Neural cell (in vitro differentiated cells): ENCODE measurements around the gene CD80. TPM values are rescaled to one million over a fixed set of nuclear protein-coding genes. Genes with fewer than 3 reads are reported as not detected.

Source experiments
- H2AFZ ChIP-seq: fragments of 200-600, 300-800 bp; sonication (generic), shearing (Covaris generic); 2 replicates; pipeline ENCODE4 v1.6.0; 2014; ENCODE audit warnings: low read depth, mild to moderate bottlenecking, antibody characterized with exemption, low read length, moderate library complexity
- H3F3A ChIP-seq: fragments of 200-600 bp; shearing (Covaris generic); 2 replicates; pipeline ENCODE4 v1.6.1; 2016; ENCODE audit warnings: mild to moderate bottlenecking, moderate library complexity, mixed read lengths, antibody characterized with exemption, low read length; ENCODE audit not compliant: insufficient read depth, poor library complexity, severe bottlenecking
- H3K27ac ChIP-seq: fragments of 200-600, 300-800 bp; sonication (generic), shearing (Covaris generic); 2 replicates; pipeline ENCODE4 v1.5.1; 2014; ENCODE audit warnings: mild to moderate bottlenecking, low read length, moderate library complexity
- H3K27me3 ChIP-seq: fragments of 300-800, 200-600 bp; sonication (generic), shearing (Covaris generic); 2 replicates; pipeline ENCODE4 v1.6.0; 2014; ENCODE audit warnings: mild to moderate bottlenecking, low read depth, low read length, moderate library complexity; ENCODE audit not compliant: insufficient read depth
- H3K36me3 ChIP-seq: fragments of 300-800, 200-600 bp; sonication (generic), shearing (Covaris generic); 2 replicates; pipeline ENCODE4 v1.5.1; 2014; ENCODE audit warnings: mild to moderate bottlenecking, antibody characterized with exemption, low read length, moderate library complexity; ENCODE audit not compliant: insufficient read depth
- H3K4me2 ChIP-seq: fragments of 300-800, 200-600 bp; sonication (generic), shearing (Covaris generic); 2 replicates; pipeline ENCODE4 v1.6.0; 2014; ENCODE audit warnings: mild to moderate bottlenecking, low read length
- H3K4me3 ChIP-seq: fragments of 300-800, 200-600 bp; sonication (generic), shearing (Covaris generic); 2 replicates; pipeline ENCODE4 v1.5.1; 2014; ENCODE audit warnings: mild to moderate bottlenecking, low read length, moderate library complexity
- H3K79me2 ChIP-seq: fragments of 200-600 bp; shearing (Covaris generic); replicated peaks from 2 replicates; pipeline ENCODE4 v1.6.0; 2014; ENCODE audit warnings: mild to moderate bottlenecking, low read length, moderate library complexity; ENCODE audit not compliant: insufficient read depth
- H3K9ac ChIP-seq: fragments of 300-800, 200-600 bp; sonication (generic), shearing (Covaris generic); 2 replicates; pipeline ENCODE4 v1.6.1; 2016; ENCODE audit warnings: mild to moderate bottlenecking, low read length, mixed read lengths
- H3K9me2 ChIP-seq: fragments of 200-600 bp; shearing (Covaris generic); 2 replicates; pipeline ENCODE4 v1.6.1; 2016; ENCODE audit warnings: mild to moderate bottlenecking, low read length, mixed read lengths; ENCODE audit not compliant: insufficient read depth
- H3K9me3 ChIP-seq: fragments of 200-600, 300-800 bp; sonication (generic), shearing (Covaris generic); 2 replicates; pipeline ENCODE4 v1.6.1; 2016; ENCODE audit warnings: mild to moderate bottlenecking, mixed run types, low read length, moderate library complexity, mixed read lengths
- H4K20me1 ChIP-seq: fragments of 200-600 bp; shearing (Covaris generic); 2 replicates; pipeline ENCODE4 v1.6.1; 2016; ENCODE audit warnings: mild to moderate bottlenecking, mixed run types; ENCODE audit not compliant: insufficient read depth
- EP300 ChIP-seq: fragments of 450-650 bp; conservative IDR thresholded peaks from 2 replicates; pipeline ENCODE4 v1.6.1; 2014; ENCODE audit warnings: antibody characterized with exemption, mild to moderate bottlenecking, moderate library complexity; ENCODE audit not compliant: poor library complexity, severe bottlenecking
- EZH2 ChIP-seq: fragments of 200-600, 300-800 bp; shearing (Covaris generic), sonication (generic); IDR thresholded peaks from 2 replicates; pipeline ENCODE4 v1.6.1; 2014; ENCODE audit warnings: antibody characterized with exemption, low read length, borderline replicate concordance, mild to moderate bottlenecking; ENCODE audit not compliant: insufficient read depth, poor library complexity, severe bottlenecking
- MXI1 ChIP-seq: fragments of 450-650 bp; conservative IDR thresholded peaks from 2 replicates; pipeline ENCODE4 v1.6.1; 2014; ENCODE audit warnings: antibody characterized with exemption, mild to moderate bottlenecking; ENCODE audit not compliant: poor library complexity, severe bottlenecking
- POLR2AphosphoS5 ChIP-seq: IDR thresholded peaks from 2 replicates; pipeline ENCODE4 v1.6.1; 2012
- RAD21 ChIP-seq: fragments of 450-650 bp; conservative IDR thresholded peaks from 2 replicates; pipeline ENCODE4 v1.6.1; 2014; ENCODE audit warnings: antibody characterized with exemption, mild to moderate bottlenecking, moderate library complexity
- SMC3 ChIP-seq: fragments of 450-650 bp; conservative IDR thresholded peaks from 2 replicates; pipeline ENCODE4 v1.6.1; 2014; ENCODE audit warnings: antibody characterized with exemption, mild to moderate bottlenecking, moderate library complexity; ENCODE audit not compliant: poor library complexity
- TAF1 ChIP-seq: IDR thresholded peaks from 2 replicates; pipeline ENCODE4 v1.6.1; 2012; ENCODE audit warnings: low read depth
- polyA plus RNA-seq: library from polyadenylated mRNA; depleted of rRNA; stranded (reverse); fragments of >200 nt; gene quantifications from 2 replicates; pipeline ENCODE4 v1.2.3, GENCODE V29; 2014
- TF ChIP-seq, protein P1 (sequence below): fragments of 450-650 bp; IDR thresholded peaks from 2 replicates; pipeline ENCODE4 v1.5.1; 2014; ENCODE audit warnings: antibody characterized with exemption, mild to moderate bottlenecking, moderate library complexity; ENCODE audit not compliant: poor library complexity, severe bottlenecking
- TF ChIP-seq, protein P2 (sequence below): IDR thresholded peaks from 2 replicates; pipeline ENCODE4 v1.6.1; 2012; ENCODE audit warnings: borderline replicate concordance

Gene CD80
- polyA plus RNA-seq, 1 donor from 2014 or later, result not detected

DNA sequence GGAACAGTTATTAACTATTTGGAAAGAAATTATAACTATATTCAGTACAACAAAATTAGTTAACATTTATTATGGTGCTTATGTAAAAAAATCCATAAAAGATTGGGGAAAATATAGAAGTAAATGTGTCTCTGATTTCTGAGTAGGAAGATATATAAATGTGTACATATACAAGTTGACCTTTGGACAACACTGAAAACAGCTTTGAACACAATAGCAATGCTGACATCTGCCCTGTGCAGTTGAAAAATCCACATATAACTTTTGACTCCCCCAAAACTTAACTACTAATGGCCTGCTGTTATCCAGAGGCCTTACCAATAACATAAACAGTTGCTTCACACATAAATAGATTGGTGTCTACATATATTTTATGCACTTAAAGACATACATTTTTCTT lies 48.7 kb downstream of the CD80 start:
- H3K9me3 ChIP-seq, result no peaks in the 10 kb centered on the region
- TF ChIP-seq TAF1 (no peak), POLR2AphosphoS5 (no peak)
- no peak overlapping the region for H2AFZ ChIP-seq
- H3K27ac ChIP-seq, result no peak overlapping the region
- no peaks in the 10 kb centered on the region for H3K36me3 ChIP-seq
- no peaks in the 10 kb centered on the region for H3K9me2 ChIP-seq
- H3K4me2 ChIP-seq, result no peak overlapping the region
- no peak overlapping the region for H3K4me3 ChIP-seq
- H3F3A ChIP-seq, result no peaks in the 10 kb centered on the region
- H3K79me2 ChIP-seq, result no peaks in the 10 kb centered on the region
- H4K20me1 ChIP-seq, result no peaks in the 10 kb centered on the region
- H3K9ac ChIP-seq, result no peak overlapping the region
- no peaks in the 10 kb centered on the region for H3K27me3 ChIP-seq

DNA sequence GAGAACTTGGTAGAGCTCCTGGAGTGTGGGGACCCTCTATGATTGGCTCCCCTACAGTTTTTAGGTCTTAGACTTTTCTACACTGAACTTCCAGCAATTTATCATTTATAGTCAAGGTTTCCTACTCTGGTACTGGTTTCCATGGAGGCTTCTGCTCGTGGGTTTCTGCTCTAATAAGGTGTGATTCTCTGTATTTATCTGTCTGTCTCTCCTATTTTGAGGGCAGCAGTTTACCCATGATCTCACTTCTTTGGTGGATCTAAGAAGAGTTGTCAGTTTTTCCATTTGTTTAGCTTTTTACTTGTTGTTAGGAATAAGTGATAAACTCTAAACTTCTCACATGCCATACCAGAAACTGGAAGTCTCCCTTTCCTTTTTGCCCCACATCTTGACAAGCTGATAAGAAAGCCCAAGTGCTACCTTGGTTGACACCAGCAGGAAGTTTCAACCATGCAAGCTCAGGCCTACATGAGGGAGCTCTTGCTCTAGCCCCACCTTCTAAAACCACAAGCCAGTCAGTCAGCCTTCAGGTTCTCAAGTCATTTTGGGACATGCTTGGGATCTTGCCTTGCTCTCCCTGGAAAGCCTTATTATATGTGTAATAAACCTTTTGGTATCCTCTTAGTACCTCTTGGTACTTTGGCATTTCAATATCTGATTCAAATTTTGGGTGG lies 51.1 kb downstream of the CD80 start:
- H3F3A ChIP-seq, result no peaks in the 10 kb centered on the region
- H3K4me3 ChIP-seq, result no peak overlapping the region
- no peak overlapping the region for H3K9ac ChIP-seq
- TF ChIP-seq RAD21 (no peak), POLR2AphosphoS5 (no peak), SMC3 (no peak), EP300 (no peak), EZH2 (no peak), MXI1 (no peak), TAF1 (no peak)
- TF ChIP-seq, protein P1, sequence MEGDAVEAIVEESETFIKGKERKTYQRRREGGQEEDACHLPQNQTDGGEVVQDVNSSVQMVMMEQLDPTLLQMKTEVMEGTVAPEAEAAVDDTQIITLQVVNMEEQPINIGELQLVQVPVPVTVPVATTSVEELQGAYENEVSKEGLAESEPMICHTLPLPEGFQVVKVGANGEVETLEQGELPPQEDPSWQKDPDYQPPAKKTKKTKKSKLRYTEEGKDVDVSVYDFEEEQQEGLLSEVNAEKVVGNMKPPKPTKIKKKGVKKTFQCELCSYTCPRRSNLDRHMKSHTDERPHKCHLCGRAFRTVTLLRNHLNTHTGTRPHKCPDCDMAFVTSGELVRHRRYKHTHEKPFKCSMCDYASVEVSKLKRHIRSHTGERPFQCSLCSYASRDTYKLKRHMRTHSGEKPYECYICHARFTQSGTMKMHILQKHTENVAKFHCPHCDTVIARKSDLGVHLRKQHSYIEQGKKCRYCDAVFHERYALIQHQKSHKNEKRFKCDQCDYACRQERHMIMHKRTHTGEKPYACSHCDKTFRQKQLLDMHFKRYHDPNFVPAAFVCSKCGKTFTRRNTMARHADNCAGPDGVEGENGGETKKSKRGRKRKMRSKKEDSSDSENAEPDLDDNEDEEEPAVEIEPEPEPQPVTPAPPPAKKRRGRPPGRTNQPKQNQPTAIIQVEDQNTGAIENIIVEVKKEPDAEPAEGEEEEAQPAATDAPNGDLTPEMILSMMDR, result no peak
- TF ChIP-seq, protein P2, sequence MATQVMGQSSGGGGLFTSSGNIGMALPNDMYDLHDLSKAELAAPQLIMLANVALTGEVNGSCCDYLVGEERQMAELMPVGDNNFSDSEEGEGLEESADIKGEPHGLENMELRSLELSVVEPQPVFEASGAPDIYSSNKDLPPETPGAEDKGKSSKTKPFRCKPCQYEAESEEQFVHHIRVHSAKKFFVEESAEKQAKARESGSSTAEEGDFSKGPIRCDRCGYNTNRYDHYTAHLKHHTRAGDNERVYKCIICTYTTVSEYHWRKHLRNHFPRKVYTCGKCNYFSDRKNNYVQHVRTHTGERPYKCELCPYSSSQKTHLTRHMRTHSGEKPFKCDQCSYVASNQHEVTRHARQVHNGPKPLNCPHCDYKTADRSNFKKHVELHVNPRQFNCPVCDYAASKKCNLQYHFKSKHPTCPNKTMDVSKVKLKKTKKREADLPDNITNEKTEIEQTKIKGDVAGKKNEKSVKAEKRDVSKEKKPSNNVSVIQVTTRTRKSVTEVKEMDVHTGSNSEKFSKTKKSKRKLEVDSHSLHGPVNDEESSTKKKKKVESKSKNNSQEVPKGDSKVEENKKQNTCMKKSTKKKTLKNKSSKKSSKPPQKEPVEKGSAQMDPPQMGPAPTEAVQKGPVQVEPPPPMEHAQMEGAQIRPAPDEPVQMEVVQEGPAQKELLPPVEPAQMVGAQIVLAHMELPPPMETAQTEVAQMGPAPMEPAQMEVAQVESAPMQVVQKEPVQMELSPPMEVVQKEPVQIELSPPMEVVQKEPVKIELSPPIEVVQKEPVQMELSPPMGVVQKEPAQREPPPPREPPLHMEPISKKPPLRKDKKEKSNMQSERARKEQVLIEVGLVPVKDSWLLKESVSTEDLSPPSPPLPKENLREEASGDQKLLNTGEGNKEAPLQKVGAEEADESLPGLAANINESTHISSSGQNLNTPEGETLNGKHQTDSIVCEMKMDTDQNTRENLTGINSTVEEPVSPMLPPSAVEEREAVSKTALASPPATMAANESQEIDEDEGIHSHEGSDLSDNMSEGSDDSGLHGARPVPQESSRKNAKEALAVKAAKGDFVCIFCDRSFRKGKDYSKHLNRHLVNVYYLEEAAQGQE, result no peak
- no peaks in the 10 kb centered on the region for H4K20me1 ChIP-seq
- no peaks in the 10 kb centered on the region for H3K27me3 ChIP-seq
- no peak overlapping the region for H3K4me2 ChIP-seq
- no peaks in the 10 kb centered on the region for H3K9me3 ChIP-seq
- no peak overlapping the region for H2AFZ ChIP-seq
- H3K27ac ChIP-seq, result no peak overlapping the region
- H3K9me2 ChIP-seq, result no peaks in the 10 kb centered on the region
- H3K79me2 ChIP-seq, result no peaks in the 10 kb centered on the region
- no peaks in the 10 kb centered on the region for H3K36me3 ChIP-seq

DNA sequence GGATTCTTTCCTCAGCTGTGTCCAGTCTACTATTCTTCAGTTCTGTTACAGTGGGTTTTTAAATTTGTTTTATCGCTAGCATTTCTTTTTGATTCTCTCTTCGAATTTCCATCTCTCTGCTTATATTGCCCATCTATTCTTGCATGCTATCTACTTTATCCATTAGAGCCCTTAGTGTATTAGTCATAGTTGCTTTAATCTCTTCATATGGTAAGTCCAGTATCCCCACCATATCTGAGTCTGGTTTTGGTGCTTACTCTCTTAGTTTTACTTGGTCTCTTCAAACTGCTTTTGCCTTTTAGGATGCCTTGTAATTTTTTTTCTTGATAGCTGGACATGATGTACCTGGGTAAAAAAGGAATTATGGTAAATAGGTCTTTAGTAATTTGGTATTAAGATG lies 52.0 kb downstream of the CD80 start:
- no peaks in the 10 kb centered on the region for H3K27me3 ChIP-seq
- no peaks in the 10 kb centered on the region for H3K9me3 ChIP-seq
- H2AFZ ChIP-seq, result no peak overlapping the region
- no peaks in the 10 kb centered on the region for H3K79me2 ChIP-seq
- TF ChIP-seq, protein P1, result no peak
- TF ChIP-seq SMC3 (no peak), EZH2 (no peak), TAF1 (no peak), MXI1 (no peak), POLR2AphosphoS5 (no peak), EP300 (no peak)
- TF ChIP-seq, protein P2, result no peak
- no peak overlapping the region for H3K27ac ChIP-seq
- H3K36me3 ChIP-seq, result no peaks in the 10 kb centered on the region
- no peak overlapping the region for H3K9ac ChIP-seq
- no peaks in the 10 kb centered on the region for H4K20me1 ChIP-seq
- H3F3A ChIP-seq, result no peaks in the 10 kb centered on the region
- no peak overlapping the region for H3K4me3 ChIP-seq
- H3K4me2 ChIP-seq, result no peak overlapping the region
- H3K9me2 ChIP-seq, result no peaks in the 10 kb centered on the region
